B cell (primary cell): ENCODE measurements around the gene PTRH2.

Experiments
- EZH2 ChIP-seq: IDR thresholded peaks from 2 replicates; pipeline ENCODE4 v1.6.1; 2012; ENCODE audit warnings: borderline replicate concordance, low read depth, mild to moderate bottlenecking, moderate library complexity, low read length; ENCODE audit not compliant: insufficient read depth, poor library complexity, severe bottlenecking
- TF ChIP-seq, protein P1 (sequence below): fragments of 200-600 bp; IDR thresholded peaks from one replicate; pipeline ENCODE4 v1.8.0; 2022; ENCODE audit warnings: antibody characterized with exemption, mild to moderate bottlenecking

- TF ChIP-seq, protein P1, sequence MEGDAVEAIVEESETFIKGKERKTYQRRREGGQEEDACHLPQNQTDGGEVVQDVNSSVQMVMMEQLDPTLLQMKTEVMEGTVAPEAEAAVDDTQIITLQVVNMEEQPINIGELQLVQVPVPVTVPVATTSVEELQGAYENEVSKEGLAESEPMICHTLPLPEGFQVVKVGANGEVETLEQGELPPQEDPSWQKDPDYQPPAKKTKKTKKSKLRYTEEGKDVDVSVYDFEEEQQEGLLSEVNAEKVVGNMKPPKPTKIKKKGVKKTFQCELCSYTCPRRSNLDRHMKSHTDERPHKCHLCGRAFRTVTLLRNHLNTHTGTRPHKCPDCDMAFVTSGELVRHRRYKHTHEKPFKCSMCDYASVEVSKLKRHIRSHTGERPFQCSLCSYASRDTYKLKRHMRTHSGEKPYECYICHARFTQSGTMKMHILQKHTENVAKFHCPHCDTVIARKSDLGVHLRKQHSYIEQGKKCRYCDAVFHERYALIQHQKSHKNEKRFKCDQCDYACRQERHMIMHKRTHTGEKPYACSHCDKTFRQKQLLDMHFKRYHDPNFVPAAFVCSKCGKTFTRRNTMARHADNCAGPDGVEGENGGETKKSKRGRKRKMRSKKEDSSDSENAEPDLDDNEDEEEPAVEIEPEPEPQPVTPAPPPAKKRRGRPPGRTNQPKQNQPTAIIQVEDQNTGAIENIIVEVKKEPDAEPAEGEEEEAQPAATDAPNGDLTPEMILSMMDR = no peak
- no peak for TF ChIP-seq EZH2
These were observed 9.2 kb upstream of the PTRH2 start for GRCh38 chr17:59716427-59716826.
